ENCODE measurements around the gene FABP1.

FABP1 gene

GRCh38 chr2:88085602-88086001 is 42.3 kb downstream of the FABP1 start:
- Histone ChIP-seq H3K36me3 (ENCODE audit: control insufficient read depth in 1 of 2, insufficient read depth in 2 of 2, low read length in 2 of 2) (no peaks in the 10 kb centered on the region), H3K4me1 (ENCODE audit: control insufficient read depth in 1 of 2, insufficient read depth in 2 of 2, low read length in 2 of 2) (no peaks in the 10 kb centered on the region), H3K9ac (ENCODE audit: low read depth in 1 of 2, low read length in 2 of 2) (no peak overlapping the region), H3K27me3 (ENCODE audit: control insufficient read depth in 1 of 2, insufficient read depth in 2 of 2, low read length in 2 of 2) (no peaks in the 10 kb centered on the region), H3K9me3 (ENCODE audit: control insufficient read depth in 1 of 2, low read length in 2 of 2) (no peaks in the 10 kb centered on the region), H3K27ac (ENCODE audit: low read depth, low read length) (no peak overlapping the region), H3K4me3 (ENCODE audit: low read depth in 1 of 2, low read length in 2 of 2) (no peak overlapping the region)

GRCh38 chr2:88085099-88085498 is 42.8 kb downstream of the FABP1 start:
- no peak overlapping the region for H3K9ac ChIP-seq (ENCODE audit: low read depth in 1 of 2, low read length in 2 of 2)
- no peak overlapping the region for H3K4me3 ChIP-seq (ENCODE audit: low read depth in 1 of 2, low read length in 2 of 2)
- H3K27me3 ChIP-seq (ENCODE audit: control insufficient read depth in 1 of 2, insufficient read depth in 2 of 2, low read length in 2 of 2): no peaks in the 10 kb centered on the region
- H3K9me3 ChIP-seq (ENCODE audit: control insufficient read depth in 1 of 2, low read length in 2 of 2): no peaks in the 10 kb centered on the region
- H3K36me3 ChIP-seq (ENCODE audit: control insufficient read depth in 1 of 2, insufficient read depth in 2 of 2, low read length in 2 of 2): no peaks in the 10 kb centered on the region
- H3K27ac ChIP-seq (ENCODE audit: low read depth, low read length): no peak overlapping the region
- H3K4me1 ChIP-seq (ENCODE audit: control insufficient read depth in 1 of 2, insufficient read depth in 2 of 2, low read length in 2 of 2): no peaks in the 10 kb centered on the region

- Histone ChIP-seq H3K9me3 (ENCODE audit: control insufficient read depth in 1 of 2, low read length in 2 of 2) (no peaks in the 10 kb centered on the region), H3K9ac (ENCODE audit: low read depth in 1 of 2, low read length in 2 of 2) (no peak overlapping the region), H3K4me3 (ENCODE audit: low read depth in 1 of 2, low read length in 2 of 2) (no peak overlapping the region), H3K4me1 (ENCODE audit: control insufficient read depth in 1 of 2, insufficient read depth in 2 of 2, low read length in 2 of 2) (no peaks in the 10 kb centered on the region), H3K27me3 (ENCODE audit: control insufficient read depth in 1 of 2, insufficient read depth in 2 of 2, low read length in 2 of 2) (no peaks in the 10 kb centered on the region), H3K36me3 (ENCODE audit: control insufficient read depth in 1 of 2, insufficient read depth in 2 of 2, low read length in 2 of 2) (no peaks in the 10 kb centered on the region), H3K27ac (ENCODE audit: low read depth, low read length) (no peak overlapping the region)
Measured at GRCh38 chr2:88082781-88083180, 45.1 kb downstream of the FABP1 start.

- H3K9me3 ChIP-seq (ENCODE audit: control insufficient read depth in 1 of 2, low read length in 2 of 2): no peaks in the 10 kb centered on the region
- no peaks in the 10 kb centered on the region for H3K27me3 ChIP-seq (ENCODE audit: control insufficient read depth in 1 of 2, insufficient read depth in 2 of 2, low read length in 2 of 2)
- no peaks in the 10 kb centered on the region for H3K36me3 ChIP-seq (ENCODE audit: control insufficient read depth in 1 of 2, insufficient read depth in 2 of 2, low read length in 2 of 2)
- no peaks in the 10 kb centered on the region for H3K4me1 ChIP-seq (ENCODE audit: control insufficient read depth in 1 of 2, insufficient read depth in 2 of 2, low read length in 2 of 2)
- H3K9ac ChIP-seq (ENCODE audit: low read depth in 1 of 2, low read length in 2 of 2): no peak overlapping the region
- H3K4me3 ChIP-seq (ENCODE audit: low read depth in 1 of 2, low read length in 2 of 2): no peak overlapping the region
- no peak overlapping the region for H3K27ac ChIP-seq (ENCODE audit: low read depth, low read length)
Measured at GRCh38 chr2:88081924-88082608, 45.8 kb downstream of the FABP1 start.

GRCh38 chr2:88080545-88080944 is 47.3 kb downstream of the FABP1 start:
- Histone ChIP-seq H3K36me3 (ENCODE audit: control insufficient read depth in 1 of 2, insufficient read depth in 2 of 2, low read length in 2 of 2) (no peaks in the 10 kb centered on the region), H3K27ac (ENCODE audit: low read depth, low read length) (no peak overlapping the region), H3K27me3 (ENCODE audit: control insufficient read depth in 1 of 2, insufficient read depth in 2 of 2, low read length in 2 of 2) (no peaks in the 10 kb centered on the region), H3K4me1 (ENCODE audit: control insufficient read depth in 1 of 2, insufficient read depth in 2 of 2, low read length in 2 of 2) (no peaks in the 10 kb centered on the region), H3K4me3 (ENCODE audit: low read depth in 1 of 2, low read length in 2 of 2) (no peak overlapping the region), H3K9ac (ENCODE audit: low read depth in 1 of 2, low read length in 2 of 2) (no peak overlapping the region), H3K9me3 (ENCODE audit: control insufficient read depth in 1 of 2, low read length in 2 of 2) (no peaks in the 10 kb centered on the region)

GRCh38 chr2:88078643-88079172 is 49.2 kb downstream of the FABP1 start:
- Histone ChIP-seq H3K36me3 (ENCODE audit: control insufficient read depth in 1 of 2, insufficient read depth in 2 of 2, low read length in 2 of 2) (no peaks in the 10 kb centered on the region), H3K4me3 (ENCODE audit: low read depth in 1 of 2, low read length in 2 of 2) (no peak overlapping the region), H3K9ac (ENCODE audit: low read depth in 1 of 2, low read length in 2 of 2) (no peak overlapping the region), H3K9me3 (ENCODE audit: control insufficient read depth in 1 of 2, low read length in 2 of 2) (no peaks in the 10 kb centered on the region), H3K27me3 (ENCODE audit: control insufficient read depth in 1 of 2, insufficient read depth in 2 of 2, low read length in 2 of 2) (no peaks in the 10 kb centered on the region), H3K4me1 (ENCODE audit: control insufficient read depth in 1 of 2, insufficient read depth in 2 of 2, low read length in 2 of 2) (no peaks in the 10 kb centered on the region), H3K27ac (ENCODE audit: low read depth, low read length) (no peak overlapping the region)

GRCh38 chr2:88077080-88077479 is 50.8 kb downstream of the FABP1 start:
- Histone ChIP-seq H3K4me3 (ENCODE audit: low read depth in 1 of 2, low read length in 2 of 2) (no peak overlapping the region), H3K4me1 (ENCODE audit: control insufficient read depth in 1 of 2, insufficient read depth in 2 of 2, low read length in 2 of 2) (no peaks in the 10 kb centered on the region), H3K27ac (ENCODE audit: low read depth, low read length) (no peak overlapping the region), H3K9ac (ENCODE audit: low read depth in 1 of 2, low read length in 2 of 2) (no peak overlapping the region), H3K27me3 (ENCODE audit: control insufficient read depth in 1 of 2, insufficient read depth in 2 of 2, low read length in 2 of 2) (no peaks in the 10 kb centered on the region), H3K36me3 (ENCODE audit: control insufficient read depth in 1 of 2, insufficient read depth in 2 of 2, low read length in 2 of 2) (no peaks in the 10 kb centered on the region), H3K9me3 (ENCODE audit: control insufficient read depth in 1 of 2, low read length in 2 of 2) (no peaks in the 10 kb centered on the region)

- no peaks in the 10 kb centered on the region for H3K27me3 ChIP-seq (ENCODE audit: control insufficient read depth in 1 of 2, insufficient read depth in 2 of 2, low read length in 2 of 2)
- no peak overlapping the region for H3K9ac ChIP-seq (ENCODE audit: low read depth in 1 of 2, low read length in 2 of 2)
- H3K27ac ChIP-seq (ENCODE audit: low read depth, low read length): no peak overlapping the region
- no peaks in the 10 kb centered on the region for H3K9me3 ChIP-seq (ENCODE audit: control insufficient read depth in 1 of 2, low read length in 2 of 2)
- no peaks in the 10 kb centered on the region for H3K36me3 ChIP-seq (ENCODE audit: control insufficient read depth in 1 of 2, insufficient read depth in 2 of 2, low read length in 2 of 2)
- H3K4me1 ChIP-seq (ENCODE audit: control insufficient read depth in 1 of 2, insufficient read depth in 2 of 2, low read length in 2 of 2): no peaks in the 10 kb centered on the region
- H3K4me3 ChIP-seq (ENCODE audit: low read depth in 1 of 2, low read length in 2 of 2): no peak overlapping the region
Measured at GRCh38 chr2:88074854-88075292, 53.0 kb downstream of the FABP1 start.

GRCh38 chr2:88074150-88074549 is 53.7 kb downstream of the FABP1 start:
- Histone ChIP-seq H3K36me3 (ENCODE audit: control insufficient read depth in 1 of 2, insufficient read depth in 2 of 2, low read length in 2 of 2) (no peaks in the 10 kb centered on the region), H3K4me3 (ENCODE audit: low read depth in 1 of 2, low read length in 2 of 2) (no peak overlapping the region), H3K9ac (ENCODE audit: low read depth in 1 of 2, low read length in 2 of 2) (no peak overlapping the region), H3K9me3 (ENCODE audit: control insufficient read depth in 1 of 2, low read length in 2 of 2) (no peaks in the 10 kb centered on the region), H3K27ac (ENCODE audit: low read depth, low read length) (no peak overlapping the region), H3K27me3 (ENCODE audit: control insufficient read depth in 1 of 2, insufficient read depth in 2 of 2, low read length in 2 of 2) (no peaks in the 10 kb centered on the region), H3K4me1 (ENCODE audit: control insufficient read depth in 1 of 2, insufficient read depth in 2 of 2, low read length in 2 of 2) (no peaks in the 10 kb centered on the region)
